Measurements from ENCODE around the gene ANKRD2.

Gene ANKRD2

GRCh38 chr10:97534746-97535367, 37.7 kb upstream of the ANKRD2 start:
- Histone ChIP-seq H3K9ac (ENCODE audit: low read depth in 1 of 2, low read length in 2 of 2) (no peak overlapping the region), H3K27me3 (ENCODE audit: control insufficient read depth in 1 of 2, insufficient read depth in 2 of 2, low read length in 2 of 2) (no peaks in the 10 kb centered on the region), H3K4me1 (ENCODE audit: control insufficient read depth in 1 of 2, insufficient read depth in 2 of 2, low read length in 2 of 2) (no peaks in the 10 kb centered on the region), H3K36me3 (ENCODE audit: control insufficient read depth in 1 of 2, insufficient read depth in 2 of 2, low read length in 2 of 2) (no peaks in the 10 kb centered on the region), H3K9me3 (ENCODE audit: control insufficient read depth in 1 of 2, low read length in 2 of 2) (no peaks in the 10 kb centered on the region), H3K4me3 (ENCODE audit: low read depth in 1 of 2, low read length in 2 of 2) (no peak overlapping the region), H3K27ac (ENCODE audit: low read depth, low read length) (no peak overlapping the region)

GRCh38 chr10:97537186-97537869, 35.3 kb upstream of the ANKRD2 start:
- Histone ChIP-seq H3K27me3 (ENCODE audit: control insufficient read depth in 1 of 2, insufficient read depth in 2 of 2, low read length in 2 of 2) (no peaks in the 10 kb centered on the region), H3K9ac (ENCODE audit: low read depth in 1 of 2, low read length in 2 of 2) (no peak overlapping the region), H3K4me1 (ENCODE audit: control insufficient read depth in 1 of 2, insufficient read depth in 2 of 2, low read length in 2 of 2) (peaks cover 1 to 4% of the 10 kb centered on the region in 2 donors), H3K36me3 (ENCODE audit: control insufficient read depth in 1 of 2, insufficient read depth in 2 of 2, low read length in 2 of 2) (no peaks in the 10 kb centered on the region), H3K27ac (ENCODE audit: low read depth, low read length) (no peak overlapping the region), H3K9me3 (ENCODE audit: control insufficient read depth in 1 of 2, low read length in 2 of 2) (no peaks in the 10 kb centered on the region), H3K4me3 (ENCODE audit: low read depth in 1 of 2, low read length in 2 of 2) (no peak overlapping the region)

GRCh38 chr10:97538411-97538810, 34.2 kb upstream of the ANKRD2 start:
- Histone ChIP-seq H3K27ac (ENCODE audit: low read depth, low read length) (no peak overlapping the region), H3K27me3 (ENCODE audit: control insufficient read depth in 1 of 2, insufficient read depth in 2 of 2, low read length in 2 of 2) (no peaks in the 10 kb centered on the region), H3K4me1 (ENCODE audit: control insufficient read depth in 1 of 2, insufficient read depth in 2 of 2, low read length in 2 of 2) (peaks cover 11 to 12% of the 10 kb centered on the region in 2 donors)

GRCh38 chr10:97538839-97539238, 33.7 kb upstream of the ANKRD2 start:
- Histone ChIP-seq H3K36me3 (ENCODE audit: control insufficient read depth in 1 of 2, insufficient read depth in 2 of 2, low read length in 2 of 2) (no peaks in the 10 kb centered on the region), H3K4me1 (ENCODE audit: control insufficient read depth in 1 of 2, insufficient read depth in 2 of 2, low read length in 2 of 2) (peaks cover 11 to 14% of the 10 kb centered on the region in 2 donors), H3K9me3 (ENCODE audit: control insufficient read depth in 1 of 2, low read length in 2 of 2) (no peaks in the 10 kb centered on the region), H3K27me3 (ENCODE audit: control insufficient read depth in 1 of 2, insufficient read depth in 2 of 2, low read length in 2 of 2) (no peaks in the 10 kb centered on the region), H3K9ac (ENCODE audit: low read depth in 1 of 2, low read length in 2 of 2) (no peak overlapping the region), H3K27ac (ENCODE audit: low read depth, low read length) (no peak overlapping the region), H3K4me3 (ENCODE audit: low read depth in 1 of 2, low read length in 2 of 2) (no peak overlapping the region)

More at GRCh38 chr10:97538411-97538810, 34.2 kb upstream of the ANKRD2 start:
- Histone ChIP-seq H3K36me3 (ENCODE audit: control insufficient read depth in 1 of 2, insufficient read depth in 2 of 2, low read length in 2 of 2) (no peaks in the 10 kb centered on the region), H3K4me3 (ENCODE audit: low read depth in 1 of 2, low read length in 2 of 2) (no peak overlapping the region), H3K9ac (ENCODE audit: low read depth in 1 of 2, low read length in 2 of 2) (no peak overlapping the region), H3K9me3 (ENCODE audit: control insufficient read depth in 1 of 2, low read length in 2 of 2) (no peaks in the 10 kb centered on the region)

- peaks cover 11 to 14% of the 10 kb centered on the region in 2 donors for H3K4me1 ChIP-seq (ENCODE audit: control insufficient read depth in 1 of 2, insufficient read depth in 2 of 2, low read length in 2 of 2)
- H3K27me3 ChIP-seq (ENCODE audit: control insufficient read depth in 1 of 2, insufficient read depth in 2 of 2, low read length in 2 of 2) = no peaks in the 10 kb centered on the region
- no peaks in the 10 kb centered on the region for H3K9me3 ChIP-seq (ENCODE audit: control insufficient read depth in 1 of 2, low read length in 2 of 2)
- no peak overlapping the region for H3K9ac ChIP-seq (ENCODE audit: low read depth in 1 of 2, low read length in 2 of 2)
- no peak overlapping the region for H3K4me3 ChIP-seq (ENCODE audit: low read depth in 1 of 2, low read length in 2 of 2)
- no peaks in the 10 kb centered on the region for H3K36me3 ChIP-seq (ENCODE audit: control insufficient read depth in 1 of 2, insufficient read depth in 2 of 2, low read length in 2 of 2)
- no peak overlapping the region for H3K27ac ChIP-seq (ENCODE audit: low read depth, low read length)
Measured at GRCh38 chr10:97539523-97540200, 32.9 kb upstream of the ANKRD2 start.

GRCh38 chr10:97540669-97541500, 31.7 kb upstream of the ANKRD2 start:
- H3K36me3 ChIP-seq (ENCODE audit: control insufficient read depth in 1 of 2, insufficient read depth in 2 of 2, low read length in 2 of 2) = no peaks in the 10 kb centered on the region
- H3K9me3 ChIP-seq (ENCODE audit: control insufficient read depth in 1 of 2, low read length in 2 of 2) = no peaks in the 10 kb centered on the region
- H3K9ac ChIP-seq (ENCODE audit: low read depth in 1 of 2, low read length in 2 of 2) = no peak overlapping the region
- peaks cover 11 to 14% of the 10 kb centered on the region in 2 donors for H3K4me1 ChIP-seq (ENCODE audit: control insufficient read depth in 1 of 2, insufficient read depth in 2 of 2, low read length in 2 of 2)
- H3K4me3 ChIP-seq (ENCODE audit: low read depth in 1 of 2, low read length in 2 of 2) = no peak overlapping the region
- H3K27me3 ChIP-seq (ENCODE audit: control insufficient read depth in 1 of 2, insufficient read depth in 2 of 2, low read length in 2 of 2) = no peaks in the 10 kb centered on the region
- H3K27ac ChIP-seq (ENCODE audit: low read depth, low read length) = no peak overlapping the region

GRCh38 chr10:97542169-97543024, 30.2 kb upstream of the ANKRD2 start:
- H3K36me3 ChIP-seq (ENCODE audit: control insufficient read depth in 1 of 2, insufficient read depth in 2 of 2, low read length in 2 of 2) = no peaks in the 10 kb centered on the region
- peaks cover 11 to 14% of the 10 kb centered on the region in 2 donors for H3K4me1 ChIP-seq (ENCODE audit: control insufficient read depth in 1 of 2, insufficient read depth in 2 of 2, low read length in 2 of 2)
- H3K4me3 ChIP-seq (ENCODE audit: low read depth in 1 of 2, low read length in 2 of 2) = no peak overlapping the region
- H3K27ac ChIP-seq (ENCODE audit: low read depth, low read length) = peak overlapping the region; percentile 81
- no peaks in the 10 kb centered on the region for H3K9me3 ChIP-seq (ENCODE audit: control insufficient read depth in 1 of 2, low read length in 2 of 2)
- no peak overlapping the region for H3K9ac ChIP-seq (ENCODE audit: low read depth in 1 of 2, low read length in 2 of 2)
- no peaks in the 10 kb centered on the region for H3K27me3 ChIP-seq (ENCODE audit: control insufficient read depth in 1 of 2, insufficient read depth in 2 of 2, low read length in 2 of 2)

- Histone ChIP-seq H3K4me1 (ENCODE audit: control insufficient read depth in 1 of 2, insufficient read depth in 2 of 2, low read length in 2 of 2) (peaks cover 11 to 14% of the 10 kb centered on the region in 2 donors), H3K36me3 (ENCODE audit: control insufficient read depth in 1 of 2, insufficient read depth in 2 of 2, low read length in 2 of 2) (no peaks in the 10 kb centered on the region), H3K27me3 (ENCODE audit: control insufficient read depth in 1 of 2, insufficient read depth in 2 of 2, low read length in 2 of 2) (no peaks in the 10 kb centered on the region), H3K4me3 (ENCODE audit: low read depth in 1 of 2, low read length in 2 of 2) (no peak overlapping the region), H3K9ac (ENCODE audit: low read depth in 1 of 2, low read length in 2 of 2) (no peak overlapping the region), H3K27ac (ENCODE audit: low read depth, low read length) (peak overlapping the region; percentile 81), H3K9me3 (ENCODE audit: control insufficient read depth in 1 of 2, low read length in 2 of 2) (no peaks in the 10 kb centered on the region)
Measured at GRCh38 chr10:97543025-97543546, 29.5 kb upstream of the ANKRD2 start.
